Measurements from ENCODE around the gene CFAP58.

The CFAP58 gene

DNA sequence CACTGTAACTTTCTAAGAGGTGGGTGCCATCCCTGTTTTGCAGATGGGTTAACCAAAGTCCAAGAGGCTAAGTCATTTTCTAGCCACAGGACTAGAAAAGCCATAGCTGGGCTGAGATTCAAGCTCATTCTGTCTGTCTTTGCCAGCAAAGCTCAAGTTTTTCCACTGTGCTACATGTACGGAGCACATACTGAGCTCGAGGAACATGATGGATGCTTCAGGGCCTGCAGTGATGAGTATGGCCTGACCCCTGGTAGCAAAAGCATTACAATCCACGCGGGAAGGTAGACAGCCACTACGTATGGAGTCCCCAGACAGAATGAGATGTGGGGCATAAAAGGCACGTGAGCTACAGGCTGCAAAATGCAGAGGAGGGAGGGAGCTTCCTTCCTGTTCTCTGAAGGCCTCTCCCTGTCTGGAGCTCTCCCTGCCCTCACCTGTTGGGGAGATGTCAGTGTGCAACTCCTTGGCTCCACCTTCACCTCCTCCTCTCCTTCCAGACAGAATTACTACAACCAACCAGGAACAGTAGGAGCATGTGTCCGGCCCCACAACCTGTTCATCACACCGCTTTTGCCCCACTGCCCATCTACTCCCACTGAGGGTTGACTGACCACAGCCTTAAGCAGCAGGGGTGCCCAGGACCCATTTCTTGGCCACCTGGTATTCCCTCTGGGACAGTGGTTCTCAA, 31.8 kb upstream of the CFAP58 start:
- no peak for FAIRE-seq

DNA sequence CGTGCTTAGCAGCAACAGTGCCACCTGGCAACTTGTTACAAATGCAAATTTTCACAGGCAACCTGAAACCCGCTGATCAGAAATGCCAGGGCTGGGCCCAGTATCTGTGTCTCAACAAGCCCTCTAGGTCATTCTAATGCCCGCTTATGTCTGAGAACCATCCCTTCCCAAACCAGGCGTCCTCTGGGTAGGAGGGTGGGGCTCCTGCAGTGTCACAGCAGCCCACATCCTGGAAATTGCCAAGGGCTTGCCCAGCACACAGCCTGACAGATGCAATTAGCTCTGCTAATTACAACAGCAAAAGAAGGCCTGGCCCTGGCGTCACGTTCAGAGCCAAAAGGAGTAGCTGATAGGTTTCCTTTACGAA, 31.2 kb upstream of the CFAP58 start:
- no peak for FAIRE-seq

DNA sequence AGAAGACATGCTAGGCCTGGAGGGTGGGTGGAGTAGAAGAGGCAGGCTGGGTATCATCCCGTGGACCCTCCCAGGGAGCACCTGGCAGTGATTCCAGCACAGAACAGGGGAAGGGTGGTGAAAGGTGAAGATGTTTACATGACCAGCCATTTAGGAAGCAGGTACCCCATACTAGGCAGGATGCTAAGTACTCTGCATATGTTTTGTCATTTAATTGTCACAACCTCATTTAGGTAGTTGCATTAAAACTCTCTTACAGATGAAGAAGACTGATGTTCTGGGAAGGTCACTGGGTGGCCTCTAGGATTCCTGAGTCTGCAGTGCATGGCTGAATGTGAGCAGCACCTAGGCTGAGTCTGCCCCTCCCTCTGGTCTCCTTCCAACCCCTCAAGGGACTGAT, 30.5 kb upstream of the CFAP58 start:
- no peak for FAIRE-seq

DNA sequence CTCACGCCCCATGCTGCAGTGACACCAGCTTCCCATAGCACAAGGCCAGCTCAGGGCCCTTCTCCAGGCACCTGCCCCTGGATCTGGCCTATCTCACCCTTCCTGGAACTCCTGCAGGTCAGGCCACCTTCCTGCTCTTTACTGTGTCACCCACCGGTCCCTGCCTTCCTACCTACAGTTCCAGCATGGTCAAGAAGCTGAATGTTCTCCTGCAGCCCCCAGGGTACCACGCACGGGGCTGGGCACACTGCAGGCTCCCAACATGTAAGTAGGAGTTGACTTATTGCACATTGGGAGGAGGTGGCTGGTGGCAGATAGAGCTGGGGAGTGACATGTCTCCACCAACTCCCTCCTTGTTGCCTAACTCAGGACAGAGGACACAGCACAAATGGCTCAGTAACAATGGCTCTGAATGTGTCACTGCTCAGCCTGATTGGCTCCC, 29.9 kb upstream of the CFAP58 start:
- no peak for FAIRE-seq

DNA sequence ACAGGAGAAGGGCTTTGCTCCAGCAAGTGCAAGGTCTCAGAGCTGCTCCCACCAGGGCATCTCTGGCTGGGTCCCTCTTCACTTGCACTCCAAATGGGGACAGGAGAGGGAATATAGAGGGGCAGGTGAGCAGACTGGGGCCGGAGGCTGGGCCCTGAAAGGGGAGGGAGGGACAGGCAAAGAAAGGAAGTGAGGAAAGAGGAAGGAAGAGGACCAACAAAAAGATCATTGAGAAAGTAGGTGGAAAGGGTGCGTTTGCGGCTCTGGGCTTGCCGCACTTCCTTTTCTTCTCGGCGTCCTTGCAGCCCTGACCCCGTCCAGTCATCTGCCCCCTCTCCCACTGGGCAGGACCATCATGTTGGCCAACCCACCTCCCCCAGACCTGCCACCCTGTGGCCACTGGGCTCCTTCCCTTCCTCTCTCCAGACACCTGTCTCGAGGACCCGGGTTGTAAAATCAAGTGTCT, 29.4 kb upstream of the CFAP58 start:
- no peak for FAIRE-seq

DNA sequence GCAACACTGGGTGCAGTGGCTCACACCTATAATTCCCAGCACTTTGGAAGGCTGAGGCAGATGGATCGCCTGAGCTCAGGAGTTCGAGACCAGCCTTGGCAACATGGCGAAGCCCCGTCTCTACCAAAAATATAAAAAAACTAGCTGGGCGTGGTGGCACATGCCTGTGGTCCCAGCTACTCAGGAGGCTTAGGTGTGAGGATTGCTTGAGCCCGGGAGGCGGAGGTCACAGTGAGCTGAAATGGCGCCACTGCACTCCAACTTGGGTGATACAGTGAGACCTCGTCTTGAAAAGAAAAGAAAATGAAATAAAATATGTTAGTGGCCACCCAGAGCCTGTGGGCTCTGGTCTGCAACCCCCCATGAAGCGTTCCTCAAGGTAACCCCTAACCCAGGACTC, 28.7 kb upstream of the CFAP58 start:
- FAIRE-seq, result no peak

DNA sequence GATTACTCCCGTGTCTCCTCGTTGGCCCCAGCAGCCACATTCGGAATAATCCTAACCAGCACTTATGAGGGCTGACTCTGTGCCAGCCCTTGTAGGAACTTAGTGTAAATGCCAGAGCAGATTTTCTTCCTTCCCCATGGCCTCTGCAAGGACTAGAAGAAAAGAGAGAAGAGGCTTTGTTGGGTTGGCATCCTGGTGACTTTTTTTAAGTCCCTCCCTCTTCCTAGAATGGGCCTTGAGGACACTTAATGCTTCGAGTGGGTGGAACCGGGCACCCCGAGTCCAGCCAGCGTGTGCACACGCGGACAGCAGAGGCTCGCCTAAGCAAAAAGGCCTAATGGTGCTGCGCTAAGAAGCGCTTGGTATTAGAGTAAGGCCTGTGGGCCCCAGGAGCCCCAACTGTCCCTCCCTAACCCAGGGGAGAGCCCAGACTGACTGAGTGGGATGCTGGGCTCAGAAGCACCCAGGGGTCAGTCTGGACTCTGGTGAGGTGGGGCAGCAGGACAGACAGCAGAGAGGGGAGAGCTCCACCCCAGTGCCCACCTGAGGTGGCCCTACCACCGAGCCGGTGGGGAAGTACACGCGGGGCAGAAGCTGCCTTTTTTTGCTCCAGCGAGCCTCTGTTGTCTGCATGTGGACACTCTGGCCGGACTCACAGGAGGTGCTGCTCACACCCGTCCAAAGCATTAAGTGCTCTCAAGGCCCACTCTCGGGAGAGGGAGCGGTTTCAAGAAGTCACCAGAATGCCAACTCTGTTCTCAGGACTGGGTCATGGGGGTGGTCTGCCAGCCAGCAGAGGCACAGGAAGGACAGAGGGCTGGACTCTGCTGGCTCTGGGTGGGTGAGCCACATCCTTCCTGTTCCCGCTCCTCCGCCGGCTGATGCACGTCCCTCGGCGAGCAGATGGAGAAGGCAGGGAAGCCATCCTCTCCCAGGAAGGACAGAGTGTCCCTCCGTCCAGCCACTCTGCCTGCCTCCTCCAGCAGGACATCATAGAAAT, 27.9 kb upstream of the CFAP58 start:
- FAIRE-seq, result no peak

DNA sequence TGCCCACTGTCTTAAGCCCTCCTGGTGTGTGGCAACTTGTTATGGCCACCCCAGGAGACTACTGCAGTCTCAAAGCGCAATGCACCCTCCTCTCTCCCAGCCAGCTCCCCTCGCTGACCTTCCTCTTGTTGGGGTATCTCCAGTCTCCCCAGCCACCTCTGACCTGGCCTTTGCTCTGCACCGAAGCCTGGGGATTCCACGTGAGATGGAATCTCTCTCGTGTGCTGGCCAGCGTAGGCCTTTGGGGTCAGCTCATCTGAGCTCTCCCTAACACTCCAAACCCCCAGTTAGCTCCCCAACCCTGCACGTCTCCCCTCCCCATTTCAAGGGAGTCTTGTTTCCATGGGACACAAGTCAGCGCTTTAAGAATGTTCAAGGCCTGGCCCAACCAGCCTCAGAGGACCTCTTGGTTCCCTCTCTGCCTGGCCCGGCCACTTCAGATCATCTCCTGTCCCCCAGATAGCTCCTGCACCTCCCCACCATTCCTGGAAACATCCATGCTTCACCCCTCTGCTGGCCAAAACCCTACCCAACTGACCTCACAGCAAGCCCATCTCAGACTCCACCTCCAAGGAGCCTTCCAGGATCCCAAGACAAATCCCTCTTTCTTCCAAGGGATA, 26.5 kb upstream of the CFAP58 start:
- no peak for FAIRE-seq

DNA sequence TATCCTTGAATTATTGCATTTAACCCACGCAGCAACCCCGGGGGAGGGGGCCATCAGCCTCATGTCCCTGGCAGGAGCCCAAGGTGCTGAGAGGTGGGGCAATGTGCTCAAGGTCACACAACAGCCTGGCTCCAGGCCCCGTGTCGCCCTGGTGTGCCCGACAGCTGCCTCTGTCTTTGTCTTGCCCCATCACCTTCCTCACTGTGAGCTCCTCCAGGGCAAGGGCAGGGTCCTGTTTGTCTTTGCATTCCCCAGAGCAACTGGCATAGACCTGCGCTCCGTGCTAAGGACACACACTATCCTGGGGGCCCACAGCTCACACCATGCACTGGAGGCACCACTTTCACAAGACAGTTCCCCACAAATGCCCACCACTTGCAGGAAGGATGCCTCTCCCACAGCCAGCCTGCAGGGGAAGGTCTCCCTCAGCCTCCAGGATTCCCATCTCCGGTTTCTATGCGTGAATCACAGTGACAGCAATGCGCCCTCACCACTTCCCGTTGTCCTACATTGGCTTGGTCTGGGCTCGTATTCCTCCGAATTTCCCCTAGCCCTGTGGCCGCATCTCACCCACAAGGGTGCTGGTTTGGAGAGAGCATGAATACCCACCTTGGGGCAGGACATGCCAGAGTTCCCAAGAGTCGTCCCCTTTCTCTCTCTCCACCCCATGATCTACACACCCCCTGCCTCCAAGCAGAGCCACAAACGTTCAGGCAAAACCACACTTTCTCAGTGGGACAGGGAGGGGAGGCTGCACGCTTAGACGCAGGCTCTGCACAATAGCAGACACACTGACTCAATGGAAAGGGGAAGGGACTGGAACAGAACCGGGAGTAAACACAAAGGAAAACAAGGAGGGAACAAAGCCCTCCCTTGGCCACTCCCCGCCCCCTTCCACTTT, 25.6 kb upstream of the CFAP58 start:
- FAIRE-seq, result no peak

DNA sequence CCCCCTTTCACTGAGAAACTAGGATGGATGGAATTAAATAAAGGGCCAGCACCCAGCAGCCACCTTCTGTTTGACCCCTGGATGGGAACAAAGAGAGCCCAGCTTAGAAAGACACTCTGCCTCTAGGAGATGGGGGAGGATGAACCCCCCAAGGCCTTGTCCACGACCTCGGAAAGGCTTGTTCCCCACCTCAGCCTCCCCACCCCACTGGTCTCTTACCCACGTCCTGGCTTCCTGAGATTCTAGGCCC, 25.1 kb upstream of the CFAP58 start:
- FAIRE-seq, result no peak

DNA sequence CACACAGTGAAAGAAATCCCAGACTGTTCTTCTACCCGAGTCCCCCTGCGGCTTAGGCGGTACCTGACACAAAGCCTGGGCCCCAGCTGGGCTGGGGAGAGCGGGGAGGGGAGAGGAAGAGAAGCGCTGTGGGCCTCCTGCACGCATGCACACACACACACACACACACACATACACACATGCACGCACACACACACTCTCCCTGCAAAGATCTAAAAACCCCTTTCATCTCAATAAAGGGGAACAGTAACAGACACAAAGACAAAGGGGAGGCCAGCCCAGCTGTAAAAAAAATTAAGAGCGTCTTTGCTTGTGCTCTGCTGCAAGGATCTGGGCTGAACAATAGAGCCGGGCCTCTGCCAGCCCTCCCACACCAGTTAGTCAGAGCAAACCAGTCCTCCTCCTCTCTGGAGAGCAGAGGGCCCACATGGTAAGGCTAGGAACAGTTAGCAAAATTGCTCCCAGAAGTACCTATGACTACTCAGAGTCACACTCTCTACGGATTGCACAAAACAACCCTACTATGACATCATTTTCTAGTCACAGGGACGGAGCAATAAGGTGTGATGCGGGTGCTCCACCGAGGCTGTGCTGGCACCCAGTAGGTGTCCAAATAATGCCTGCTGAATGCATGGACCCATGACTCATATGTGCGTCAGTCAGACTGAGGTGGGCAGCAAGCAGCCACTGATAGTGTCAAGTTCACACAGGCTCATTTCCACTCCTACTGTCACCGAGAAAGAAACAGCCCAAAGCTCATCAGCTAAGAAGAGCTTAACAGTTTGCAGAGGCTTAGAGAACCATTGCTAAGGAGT, 24.5 kb upstream of the CFAP58 start:
- FAIRE-seq, result no peak

DNA sequence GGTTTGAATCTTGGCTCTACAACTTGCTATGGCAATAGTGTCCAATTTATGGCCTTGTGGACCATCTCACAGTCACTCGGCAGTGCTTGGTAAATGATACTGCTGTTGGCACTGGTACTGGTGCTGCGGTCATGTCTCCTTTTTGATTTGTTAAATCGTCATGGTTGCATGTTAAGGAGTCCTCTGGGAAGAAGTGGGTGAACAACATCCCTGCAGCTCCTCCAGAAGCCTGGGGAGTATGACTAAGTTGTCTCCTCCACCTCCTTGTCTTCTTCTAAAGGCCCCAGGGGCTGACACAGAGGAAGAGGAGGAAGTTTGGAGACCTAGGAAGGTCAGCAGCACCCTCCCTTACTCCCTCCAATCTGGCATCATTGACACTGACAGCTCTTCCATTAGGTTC, 23.9 kb upstream of the CFAP58 start:
- FAIRE-seq, result no peak

DNA sequence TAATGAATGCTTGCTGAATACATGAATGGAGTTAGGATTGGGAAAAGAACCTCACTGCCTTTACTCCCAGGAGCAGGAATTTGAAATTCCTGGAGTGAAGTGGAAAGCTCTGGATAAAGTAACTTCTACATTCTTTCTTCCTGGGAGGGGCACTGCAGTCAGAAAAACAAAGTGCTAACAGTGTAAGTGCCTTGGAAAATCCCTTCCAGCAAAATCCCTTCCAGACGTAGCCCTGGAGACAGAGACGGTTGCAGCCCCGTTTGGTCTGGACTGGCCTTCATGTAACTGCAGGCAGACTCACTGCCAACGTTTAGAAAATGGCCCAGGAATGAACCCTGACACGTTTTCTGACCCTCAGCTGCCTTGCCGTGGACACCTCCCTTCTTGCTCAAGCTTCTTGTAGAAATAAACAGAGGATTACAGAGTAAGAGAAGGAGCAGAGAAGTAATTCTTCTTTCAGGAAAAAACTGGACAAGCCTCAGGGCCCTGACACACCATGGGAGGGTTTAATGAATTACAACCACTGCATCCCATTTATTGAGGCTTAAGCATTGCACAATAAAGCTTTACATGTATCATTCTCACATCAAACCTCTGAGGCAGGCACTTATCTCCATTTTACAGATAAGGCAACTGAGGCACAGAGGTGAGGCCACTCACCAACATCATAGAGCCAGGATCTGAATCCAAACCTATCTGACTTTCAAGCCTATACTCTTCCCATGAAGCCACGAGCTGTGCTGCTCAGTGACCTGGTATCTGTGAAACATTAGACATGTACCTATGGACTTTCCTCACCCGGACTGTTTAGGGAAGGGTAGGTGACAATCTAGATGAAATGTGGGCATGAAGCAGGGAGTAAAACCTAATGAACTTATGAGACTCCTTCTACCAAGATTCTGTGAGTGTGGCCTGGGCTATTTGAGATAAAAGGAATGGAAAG, 23.2 kb upstream of the CFAP58 start:
- no peak for FAIRE-seq

DNA sequence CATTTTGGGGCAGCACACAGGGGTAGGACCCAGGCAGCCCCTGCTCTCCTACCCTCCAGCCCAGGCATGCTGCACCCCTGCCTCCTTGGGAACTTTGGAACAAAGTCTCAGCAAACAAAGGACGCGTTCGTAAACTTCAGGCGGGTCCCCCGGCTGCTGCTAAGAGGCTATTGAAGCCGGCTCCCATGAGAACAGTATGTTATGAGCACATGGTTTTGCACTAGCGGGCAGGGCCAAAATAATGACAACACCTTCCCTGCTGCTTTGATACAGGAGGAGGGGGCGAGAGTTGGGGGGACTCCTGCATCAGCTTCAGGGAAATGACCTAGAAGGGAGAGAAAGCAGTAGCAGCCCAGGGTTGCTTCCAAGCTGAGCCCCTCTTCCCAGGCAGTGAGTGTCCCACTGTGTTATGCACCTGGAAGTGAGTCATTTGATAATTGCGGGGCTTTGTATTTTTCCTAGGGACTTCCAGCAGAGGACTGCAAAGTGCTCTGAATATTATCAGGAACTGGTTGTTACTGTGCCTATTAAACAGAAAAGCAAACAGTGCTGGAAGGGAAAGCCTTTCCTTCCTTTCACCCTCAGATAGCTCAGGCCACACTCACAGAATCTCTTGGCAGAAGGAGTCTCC, 22.3 kb upstream of the CFAP58 start:
- FAIRE-seq, result no peak

DNA sequence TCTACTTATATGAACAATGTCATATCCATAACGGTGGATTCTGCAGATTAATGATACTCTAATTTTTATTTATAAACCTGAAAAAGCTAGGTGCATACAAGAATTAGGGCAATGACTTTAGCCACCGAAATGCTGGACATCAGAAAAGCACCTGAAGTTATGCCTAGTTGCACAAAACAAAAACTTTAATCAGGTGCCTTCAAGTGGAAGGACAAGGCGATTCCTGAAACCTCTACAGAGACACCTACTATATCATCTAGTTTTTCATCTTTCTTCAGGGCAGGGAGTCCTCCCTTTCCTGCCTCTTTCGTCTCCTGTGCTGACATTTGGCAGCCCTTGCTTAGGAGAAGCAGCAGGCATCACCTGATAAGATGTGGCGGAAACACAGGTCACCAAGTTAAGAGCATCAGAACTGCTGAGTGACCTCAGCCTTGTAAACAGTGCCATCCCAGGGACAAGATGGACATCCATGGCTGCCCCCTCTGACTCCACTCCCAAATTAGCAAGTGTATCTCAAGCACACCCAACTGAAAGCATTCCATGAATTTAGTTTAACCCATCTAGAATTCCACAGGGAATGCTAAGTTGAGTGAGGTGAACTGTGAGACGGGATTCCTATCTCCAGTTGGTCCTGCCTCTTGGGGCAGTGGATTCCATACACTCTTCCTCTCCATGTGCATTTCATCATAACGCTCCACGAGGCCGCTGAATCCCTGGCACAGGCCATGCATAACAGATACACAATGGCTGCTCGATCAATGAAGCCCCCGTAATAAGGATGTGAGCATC, 21.2 kb upstream of the CFAP58 start:
- no peak for FAIRE-seq

DNA sequence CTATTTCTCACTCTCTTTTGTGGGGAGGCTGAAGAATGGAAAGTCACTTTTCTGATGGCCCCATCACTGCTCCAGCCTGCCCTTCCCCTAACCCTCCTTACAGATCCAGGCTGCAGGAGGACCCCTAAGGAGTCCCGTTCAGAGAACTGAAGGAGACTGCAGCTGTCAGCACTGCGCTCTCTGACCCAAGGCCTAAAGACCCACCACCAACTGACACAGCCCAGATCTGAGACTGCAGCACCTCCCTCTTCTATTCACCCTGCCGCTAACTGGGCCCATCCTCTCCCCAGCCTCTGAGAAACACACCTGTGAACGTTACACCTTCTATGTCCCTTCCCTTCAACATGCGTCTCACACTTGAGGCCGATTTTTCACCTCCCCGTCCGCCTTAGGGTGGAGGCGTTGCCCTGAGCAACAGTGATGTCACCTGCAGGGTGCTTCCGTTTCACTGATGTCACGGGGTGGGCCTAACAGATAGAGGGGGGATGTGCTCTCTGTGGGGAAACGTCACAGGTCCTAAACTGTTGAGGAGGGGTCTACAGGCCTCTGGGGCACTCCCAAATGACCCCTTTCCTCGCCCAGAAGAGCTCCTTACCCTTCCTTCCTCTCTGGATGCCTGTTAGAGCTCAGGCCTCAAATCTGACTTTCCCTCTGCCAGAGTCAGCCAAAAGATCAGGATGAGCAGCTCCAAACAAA, 20.5 kb upstream of the CFAP58 start:
- no peak for FAIRE-seq

DNA sequence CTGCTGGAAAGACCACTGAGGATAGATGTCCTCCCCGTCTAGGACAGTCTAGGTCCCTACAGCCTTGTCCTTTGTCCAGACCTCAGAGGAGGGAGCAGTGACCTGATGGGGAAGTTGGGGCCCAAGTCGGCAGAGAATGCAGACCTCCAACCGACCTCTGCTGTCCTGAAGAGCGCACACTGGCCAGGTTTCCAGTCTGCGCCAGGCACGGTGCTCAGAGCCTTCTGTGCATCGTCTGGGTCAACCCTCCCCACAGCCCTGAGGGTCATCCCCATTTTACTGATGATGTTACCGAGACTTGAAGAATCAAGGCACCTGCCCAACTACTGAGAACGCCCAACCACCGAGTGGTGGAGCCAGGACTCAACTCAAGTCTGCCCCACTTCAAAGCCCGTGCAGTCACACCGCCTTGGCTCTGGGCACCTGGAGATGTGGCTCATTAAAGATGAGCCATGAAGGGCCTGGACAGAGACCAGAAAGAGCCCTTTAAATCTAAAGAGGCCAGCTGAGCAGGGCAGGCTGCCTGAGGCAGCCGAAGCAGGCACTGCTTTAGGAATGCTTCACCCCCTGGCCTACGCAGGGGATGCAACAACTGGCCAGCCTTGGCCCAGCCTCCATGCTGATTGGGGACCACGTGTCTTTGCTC, 19.8 kb upstream of the CFAP58 start:
- no peak for FAIRE-seq

DNA sequence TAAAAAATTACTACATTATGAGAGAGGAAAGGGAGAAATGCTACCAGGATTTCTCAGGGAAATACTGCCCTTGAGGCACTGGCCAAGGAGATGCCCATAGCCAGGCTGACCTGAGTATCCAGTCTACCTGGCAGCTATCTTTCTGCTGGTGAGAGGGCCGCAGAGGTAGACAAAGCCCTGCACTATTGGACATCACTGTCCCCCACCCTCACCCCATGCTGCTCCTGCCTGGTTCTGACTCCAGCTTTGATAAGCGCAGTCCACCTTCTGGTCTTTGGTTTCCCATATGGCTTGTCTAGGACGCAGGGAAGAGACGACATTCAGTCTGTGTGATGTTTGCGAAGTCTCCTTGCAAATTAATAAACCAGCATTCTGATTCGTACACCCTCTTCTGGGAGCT, 19.1 kb upstream of the CFAP58 start:
- no peak for FAIRE-seq

Measured in islet of Langerhans (tissue), 1 donor.